K562 (cell line): ENCODE results near the gene THAP4. TPM values are rescaled to one million over a fixed set of nuclear protein-coding genes. Genes with fewer than 3 reads are reported as not detected.

ENCODE experiments used
- ATAC-seq: fragments of 200-7000 bp; cut with Tn5 transposase; 3 replicates; pipeline ENCODE4 v1.9.1; 2020; ENCODE audit warnings: moderate library complexity
- BruUV-seq: library from RNA; stranded (reverse); fragments of 400-500 nt; replicated peaks from 2 replicates; lab custom pipeline; 2021; lab: Mats Ljungman, UMichigan
- CTCF ChIA-PET: fragments of 300-600 bp; formaldehyde crosslinking; extraction: SDS; loops from one replicate; lab custom pipeline; 2021; ENCODE audit warnings: low intra/inter-chr PET ratio; lab: Yijun Ruan, JAX
- POLR2A ChIA-PET: fragments of 300-600, 350-650 bp; sonication (Branson Sonifier 250); formaldehyde crosslinking; extraction: SDS; loops from one replicate; lab custom pipeline; 2021; ENCODE audit warnings: antibody characterized with exemption, inconsistent platforms; lab: Yijun Ruan, JAX
- DNase-seq, 4 experiments: peaks; one replicate each; pipeline versions ENCODE4 v3.0.0 to v3.0.0-alpha.2; 2011 to 2018; ENCODE audit warnings: low spot score in 3 of 4, mixed read lengths in 3 of 4; ENCODE audit errors: extremely low read depth in 1 of 4
- FAIRE-seq: peaks from 2 replicates; lab custom pipeline; 2011; peaks lifted over from hg19 to GRCh38; lab: Jason Lieb, UNC
- H2AFZ ChIP-seq: 2 replicates; pipeline ENCODE4 v1.6.0; 2011; ENCODE audit warnings: low read depth, low read length, control low read depth, inconsistent platforms
- H3K27ac ChIP-seq: fragments of 200-600 bp; 3 replicates; pipeline ENCODE4 v1.8.0; 2011; ENCODE audit warnings: low read depth, mild to moderate bottlenecking, control low read depth, inconsistent platforms, low read length, moderate library complexity, mixed read lengths; ENCODE audit errors: extremely low read depth
- H3K27me3 ChIP-seq, 2 experiments: fragments of 300-600 bp in 1 of 2; 2 replicates in 1 of 2; 3 replicates in 1 of 2; pipeline versions ENCODE4 v1.6.0 to v1.8.0; 2011; ENCODE audit warnings: inconsistent platforms in 2 of 2, low read length in 2 of 2, mild to moderate bottlenecking in 1 of 2, mixed read lengths in 1 of 2, moderate library complexity in 1 of 2; ENCODE audit not compliant: control insufficient read depth in 2 of 2, insufficient read depth in 2 of 2
- H3K36me3 ChIP-seq: fragments of 300-600 bp; 3 replicates; pipeline ENCODE4 v1.8.0; 2011; ENCODE audit warnings: mild to moderate bottlenecking, low read length, inconsistent platforms; ENCODE audit not compliant: control insufficient read depth, insufficient read depth
- H3K4me1 ChIP-seq, 2 experiments: fragments of 200-600 bp in 1 of 2; replicated peaks in 1 of 2; 2 replicates in 1 of 2; 3 replicates in 1 of 2; pipeline versions ENCODE4 v1.5.1 to v1.8.0; 2011; ENCODE audit warnings: inconsistent platforms in 2 of 2, low read length in 2 of 2, mild to moderate bottlenecking in 1 of 2, mixed read lengths in 1 of 2, moderate library complexity in 1 of 2; ENCODE audit not compliant: control insufficient read depth in 2 of 2, insufficient read depth in 2 of 2
- H3K4me2 ChIP-seq: 2 replicates; pipeline ENCODE4 v1.6.1; 2011; ENCODE audit warnings: low read length, control low read depth, inconsistent platforms, mixed read lengths; ENCODE audit not compliant: insufficient read depth
- H3K4me3 ChIP-seq: fragments of 200-600 bp; sonication (generic), shearing (Covaris generic); 2 replicates; pipeline ENCODE4 v1.5.1; 2016; ENCODE audit warnings: control low read depth, inconsistent platforms
- H3K79me2 ChIP-seq: fragments of 200-600 bp; 3 replicates; pipeline ENCODE4 v1.8.0; 2011; ENCODE audit warnings: low read length, inconsistent platforms; ENCODE audit not compliant: control insufficient read depth, insufficient read depth
- H3K9ac ChIP-seq, 2 experiments: 2 replicates each; pipeline versions ENCODE4 v1.6.0 to v1.6.1; 2011; ENCODE audit warnings: low read depth in 2 of 2, low read length in 2 of 2, control low read depth in 1 of 2, inconsistent platforms in 1 of 2, mild to moderate bottlenecking in 1 of 2, mixed read lengths in 1 of 2; ENCODE audit not compliant: insufficient read depth in 1 of 2
- H3K9me1 ChIP-seq: one replicate; pipeline ENCODE4 v1.6.0; 2011; ENCODE audit warnings: inconsistent platforms, mild to moderate bottlenecking, low read length, moderate library complexity; ENCODE audit not compliant: control insufficient read depth, insufficient read depth
- H3K9me3 ChIP-seq: replicated peaks from 2 replicates; pipeline ENCODE4 v1.5.1; 2011; ENCODE audit warnings: low read depth, low read length, inconsistent platforms; ENCODE audit not compliant: control insufficient read depth, insufficient read depth
- H4K20me1 ChIP-seq: replicated peaks from 2 replicates; pipeline ENCODE4 v1.6.1; 2011; ENCODE audit warnings: low read length, inconsistent platforms, mixed read lengths; ENCODE audit not compliant: control insufficient read depth, insufficient read depth
- KDM2B ChIP-seq: fragments of 250-450 bp; sonication (Bioruptor Pico); IDR thresholded peaks from 2 replicates; pipeline ENCODE4 v1.8.0; 2021; ENCODE audit warnings: mild to moderate bottlenecking, moderate library complexity
- STAG1 ChIP-seq: sonication (generic); formaldehyde crosslinking; IDR thresholded peaks from 2 replicates; pipeline ENCODE4 v1.5.0; 2020; ENCODE audit warnings: missing genetic modification reagents, borderline replicate concordance
- THAP12 ChIP-seq: fragments of 250-450 bp; sonication (Bioruptor Pico); IDR thresholded peaks from 2 replicates; pipeline ENCODE4 v1.9.0; 2021; ENCODE audit warnings: mild to moderate bottlenecking, inconsistent platforms
- ZNF717 ChIP-seq: fragments of 250-450 bp; sonication (Bioruptor Pico); IDR thresholded peaks from 2 replicates; pipeline ENCODE4 v1.5.0; 2021
- WGBS: fragments of 100-300 bp; shearing (Covaris generic); methylation state at CpG from one replicate; pipeline ENCODE4 v1.1.6; 2016; ENCODE audit warnings: low coverage, mixed read lengths; ENCODE audit not compliant: insufficient coverage; ENCODE audit errors: missing lambda C conversion rate; 5-methylcytosine and 5-hydroxymethylcytosine counted together
- in situ Hi-C: fragments of 300-500 bp; cut with MboI; formaldehyde crosslinking; loops from 4 replicates; pipeline ENCODE4 v1.15.0; 2018; ENCODE audit warnings: inconsistent platforms, mixed read lengths
- intact Hi-C: fragments of 100-400 bp; cut with micrococcal nuclease; formaldehyde crosslinking; loops from 2 replicates; pipeline ENCODE4 v1.14.2; 2022
- polyA plus RNA-seq, 8 experiments: library from polyadenylated mRNA; depleted of rRNA in 4 of 8; stranded (reverse) in 5 of 8; unstranded in 3 of 8; fragments of >200 nt; fragmentation: Nextera tagmentation in 2 of 8; fragmentation: Illumina TruSeq in 1 of 8; extraction: Ambion mirVana in 2 of 8; extraction: Trizol in 1 of 8; gene quantifications; 2 replicates each; pipeline versions ENCODE4 v1.2.1 to v1.2.3, GENCODE V29; 2011 to 2014; ENCODE audit warnings: inconsistent platforms in 1 of 8, missing spikeins in 1 of 8
- total RNA-seq, 7 experiments: library from RNA; depleted of rRNA in 6 of 7; stranded (reverse); fragments of >200 nt in 6 of 7; fragmentation: Illumina TruSeq in 2 of 7; extraction: Trizol in 2 of 7; gene quantifications; 2 replicates each; pipeline versions ENCODE4 v1.2.1 to v1.2.3, GENCODE V29; 2011 to 2021; ENCODE audit warnings: low replicate concordance in 1 of 7

Gene THAP4
- total and polyA plus RNA-seq, 9 of the 15 experiments (the other 6 are each of a cell fraction or from before 2014, with no cell fraction given), result 8.6 to 60.9 (median 43.9) TPM

DNA sequence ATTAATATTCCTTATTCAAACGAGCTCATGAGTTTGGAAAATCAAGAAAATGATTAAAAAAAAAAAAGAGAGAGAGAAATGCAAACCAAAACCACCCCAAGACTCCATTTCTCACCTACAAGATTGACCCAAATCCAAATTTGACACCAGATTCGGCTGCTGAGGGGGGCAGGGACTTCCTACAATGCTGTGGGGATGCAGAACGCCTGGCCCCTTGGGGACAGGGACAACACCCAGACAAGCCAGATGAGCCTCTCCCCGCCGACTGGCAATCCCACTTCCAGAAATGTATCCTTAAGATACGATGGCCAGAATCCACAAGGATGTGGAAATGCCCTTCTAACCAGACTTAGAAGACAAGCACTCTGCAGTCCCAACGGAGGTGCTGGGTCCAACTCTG lies 57.7 kb downstream of the THAP4 start:
- Histone ChIP-seq H3K27ac (no peak overlapping the region), H3K9me1 (no peaks in the 10 kb centered on the region), H4K20me1 (no peaks in the 10 kb centered on the region), H2AFZ (no peak overlapping the region), H3K4me2 (no peak overlapping the region), H3K4me3 (no peak overlapping the region), H3K27me3 (no peaks in the 10 kb centered on the region), H3K9me3 (peaks cover 6% of the 10 kb centered on the region; the same call in 1 of the 2 replicates), H3K9ac (no peak overlapping the region), H3K36me3 (peaks cover 22% of the 10 kb centered on the region; the same call in 2 of the 3 replicates), H3K4me1 (no peaks in the 10 kb centered on the region; a peak in 1 of 5 replicates), H3K79me2 (no peaks in the 10 kb centered on the region)
- TF ChIP-seq ZNF717 (CRISPR knock-in tag), result no peak
- no peak for TF ChIP-seq THAP12 (CRISPR knock-in tag)
- TF ChIP-seq STAG1 (CRISPR knock-in tag), result no peak
- no peak for TF ChIP-seq KDM2B
- no peak for DNase-seq
- CTCF ChIA-PET, result no interaction called here
- no peak for ATAC-seq
- intact Hi-C loops, result no loop called here
- in situ Hi-C loops, result no loop called here
- POLR2A ChIA-PET, result interaction anchor here (1.2 kb wide), 1 partner anchor 37 kb away, joined by 3 read pairs; no protein-coding TSS in a partner anchor
- no peak for FAIRE-seq
- WGBS, result 79% methylated on average over 6 of the region's 7 CpGs
- no TSS peak for BruUV-seq
